ENCODE data around the gene SNX30.

SNX30 gene

GRCh38 chr9:112819635-112820496 is 69.3 kb downstream of the SNX30 start:
- no peaks in the 10 kb centered on the region for H3K4me1 Mint-ChIP-seq
- no peak overlapping the region for H3K27ac Mint-ChIP-seq
- H3K4me3 Mint-ChIP-seq: no peak overlapping the region
- H3K27me3 Mint-ChIP-seq: no peaks in the 10 kb centered on the region
- DNase-seq (no peak), ATAC-seq (no peak)
- H3K9me3 Mint-ChIP-seq: no peaks in the 10 kb centered on the region

DNA sequence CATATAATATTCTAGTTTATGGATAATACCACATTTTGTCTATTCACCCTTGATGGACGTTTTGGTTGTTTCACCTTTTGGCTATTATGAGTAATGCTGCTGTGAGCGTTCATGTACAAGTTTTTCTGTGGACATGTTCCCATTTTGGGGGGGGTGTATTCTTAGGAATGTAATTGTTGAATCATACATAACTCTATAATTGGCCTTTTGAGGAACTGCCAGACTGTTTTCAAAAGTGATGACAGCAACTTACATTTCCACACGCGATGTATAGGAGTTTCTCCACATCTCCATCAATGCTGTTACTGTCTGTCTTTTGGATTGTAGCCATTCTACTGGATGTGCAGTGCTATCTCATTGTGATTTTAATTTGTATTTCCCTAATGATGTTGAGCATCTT is 70.3 kb downstream of the SNX30 start:
- no peaks in the 10 kb centered on the region for H3K4me1 Mint-ChIP-seq
- ATAC-seq (no peak), DNase-seq (no peak)
- no peaks in the 10 kb centered on the region for H3K9me3 Mint-ChIP-seq
- no peak overlapping the region for H3K4me3 Mint-ChIP-seq
- H3K27me3 Mint-ChIP-seq: no peaks in the 10 kb centered on the region
- H3K27ac Mint-ChIP-seq: no peak overlapping the region

DNA sequence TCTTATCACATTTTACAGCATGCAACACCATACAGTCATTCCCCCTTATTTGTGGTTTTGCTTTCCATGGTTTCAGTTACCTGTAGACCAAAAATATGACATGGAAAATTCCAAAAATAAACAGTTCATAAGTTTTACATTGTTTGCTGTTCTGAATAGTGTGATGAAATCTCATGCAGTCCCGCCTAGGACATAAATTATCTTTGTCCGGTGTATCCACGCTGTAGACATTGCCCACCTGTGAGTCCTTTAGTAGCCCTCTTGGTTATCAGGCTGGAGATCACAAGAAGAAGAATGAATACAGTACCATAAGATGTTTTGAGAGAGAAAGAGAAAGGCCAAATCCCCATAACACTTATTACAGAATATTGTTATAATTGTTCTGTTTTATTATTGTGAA is 72.1 kb downstream of the SNX30 start:
- no peak overlapping the region for H3K27ac Mint-ChIP-seq

GRCh38 chr9:112823257-112823656 is 72.7 kb downstream of the SNX30 start:
- no peaks in the 10 kb centered on the region for H3K9me3 Mint-ChIP-seq
- H3K4me3 Mint-ChIP-seq: no peak overlapping the region
- no peaks in the 10 kb centered on the region for H3K4me1 Mint-ChIP-seq
- no peak overlapping the region for H3K27ac Mint-ChIP-seq
- DNase-seq (no peak), ATAC-seq (no peak)
- no peaks in the 10 kb centered on the region for H3K27me3 Mint-ChIP-seq

More for the DNA sequence above, 72.1 kb downstream of the SNX30 start:
- DNase-seq (no peak), ATAC-seq (no peak)
- Mint-ChIP-seq H3K9me3 (no peaks in the 10 kb centered on the region), H3K4me3 (no peak overlapping the region), H3K4me1 (no peaks in the 10 kb centered on the region), H3K27me3 (no peaks in the 10 kb centered on the region)

- no peak overlapping the region for H3K4me3 Mint-ChIP-seq
- DNase-seq (no peak), ATAC-seq (no peak)
- no peak overlapping the region for H3K27ac Mint-ChIP-seq
- H3K4me1 Mint-ChIP-seq: no peaks in the 10 kb centered on the region
- no peaks in the 10 kb centered on the region for H3K9me3 Mint-ChIP-seq
- H3K27me3 Mint-ChIP-seq: no peaks in the 10 kb centered on the region
Measured at GRCh38 chr9:112831281-112831851, 80.8 kb downstream of the SNX30 start.

DNA sequence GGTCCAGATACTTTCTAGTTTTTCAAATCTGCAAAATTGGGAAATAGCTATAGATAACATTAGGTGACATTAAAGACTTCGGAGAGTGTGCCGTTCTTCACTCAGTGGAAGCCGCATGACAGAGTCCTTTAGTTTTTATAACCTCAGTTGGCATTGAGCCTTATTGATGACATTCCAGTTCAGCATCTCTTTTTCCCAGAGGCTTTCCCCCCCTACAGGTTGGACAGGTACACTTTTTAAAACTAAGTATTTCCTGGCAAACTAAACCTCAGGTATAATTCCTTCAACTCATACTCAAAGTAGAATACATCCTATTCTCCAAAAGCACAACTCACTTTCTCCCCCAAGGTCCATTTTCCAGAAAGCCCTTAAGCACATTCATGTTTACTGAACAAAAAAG is 81.4 kb downstream of the SNX30 start:
- Mint-ChIP-seq H3K27ac (peak overlapping the region in 1 of 2 donors; percentile 49), H3K9me3 (no peaks in the 10 kb centered on the region), H3K4me3 (no peak overlapping the region), H3K4me1 (no peaks in the 10 kb centered on the region), H3K27me3 (no peaks in the 10 kb centered on the region)
- ATAC-seq (no peak), DNase-seq (no peak)

- Mint-ChIP-seq H3K27me3 (no peaks in the 10 kb centered on the region), H3K27ac (no peak overlapping the region), H3K4me1 (no peaks in the 10 kb centered on the region), H3K4me3 (no peak overlapping the region), H3K9me3 (no peaks in the 10 kb centered on the region)
- ATAC-seq: no peak
- DNase-seq: no peak
Measured at GRCh38 chr9:112833081-112833480, 82.5 kb downstream of the SNX30 start.

- H3K4me1 Mint-ChIP-seq: no peaks in the 10 kb centered on the region
- H3K27ac Mint-ChIP-seq: no peak overlapping the region
- ATAC-seq: no peak
- no peaks in the 10 kb centered on the region for H3K27me3 Mint-ChIP-seq
- no peaks in the 10 kb centered on the region for H3K9me3 Mint-ChIP-seq
- no peak for DNase-seq
- no peak overlapping the region for H3K4me3 Mint-ChIP-seq
Measured at GRCh38 chr9:112836394-112836793, 85.8 kb downstream of the SNX30 start.

DNA sequence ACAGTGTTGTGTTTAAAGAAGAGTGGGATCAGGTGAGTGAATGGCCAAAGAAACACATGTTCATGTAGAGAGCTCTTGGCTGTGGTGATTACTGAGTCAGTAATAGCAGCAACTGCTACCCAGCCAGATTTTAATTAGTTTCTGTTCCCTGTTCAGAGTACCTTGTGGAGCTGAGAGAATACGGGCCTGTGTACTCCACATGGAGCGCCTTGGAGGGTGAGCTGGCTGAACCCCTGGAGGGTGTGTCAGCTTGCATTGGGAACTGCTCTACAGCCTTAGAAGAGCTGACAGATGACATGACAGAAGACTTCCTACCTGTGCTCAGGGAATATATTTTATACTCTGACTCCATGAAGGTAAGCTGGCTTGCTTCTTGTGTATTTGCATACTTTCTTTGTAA is 87.8 kb downstream of the SNX30 start:
- H3K27ac Mint-ChIP-seq: no peak overlapping the region
- no peaks in the 10 kb centered on the region for H3K4me1 Mint-ChIP-seq
- H3K27me3 Mint-ChIP-seq: no peaks in the 10 kb centered on the region
- DNase-seq (no peak), ATAC-seq (no peak)
- H3K9me3 Mint-ChIP-seq: no peaks in the 10 kb centered on the region
- no peak overlapping the region for H3K4me3 Mint-ChIP-seq

- no peak for ATAC-seq
- Mint-ChIP-seq H3K4me3 (no peak overlapping the region), H3K27ac (no peak overlapping the region), H3K9me3 (no peaks in the 10 kb centered on the region), H3K27me3 (no peaks in the 10 kb centered on the region), H3K4me1 (peaks cover 4% of the 10 kb centered on the region)
- no peak for DNase-seq
Measured at GRCh38 chr9:112839331-112839730, 88.8 kb downstream of the SNX30 start.

DNA sequence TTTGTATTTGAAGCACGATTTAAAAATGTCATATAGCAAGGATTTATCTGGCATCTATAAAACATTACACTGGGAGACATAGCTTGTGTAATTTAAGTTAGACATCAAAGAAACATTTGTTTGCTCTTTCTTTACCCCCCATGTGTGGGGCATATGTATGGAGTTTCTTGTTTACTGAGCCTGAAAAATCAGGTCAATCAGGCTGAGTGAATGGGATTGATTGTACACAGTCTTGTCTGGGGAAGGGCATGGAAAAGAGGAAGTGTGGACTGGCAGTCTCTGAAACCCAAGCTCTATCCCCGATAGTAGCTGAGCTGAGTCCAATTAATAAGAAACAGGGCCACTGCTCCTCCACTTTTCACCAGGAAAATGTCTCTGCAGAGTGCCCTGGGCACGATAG is 90.7 kb downstream of the SNX30 start:
- H3K9me3 Mint-ChIP-seq: no peaks in the 10 kb centered on the region
- H3K27me3 Mint-ChIP-seq: no peaks in the 10 kb centered on the region
- no peak overlapping the region for H3K4me3 Mint-ChIP-seq
- no peak overlapping the region for H3K27ac Mint-ChIP-seq
- peaks cover 19% of the 10 kb centered on the region for H3K4me1 Mint-ChIP-seq
- ATAC-seq (no peak), DNase-seq (no peak)

DNA sequence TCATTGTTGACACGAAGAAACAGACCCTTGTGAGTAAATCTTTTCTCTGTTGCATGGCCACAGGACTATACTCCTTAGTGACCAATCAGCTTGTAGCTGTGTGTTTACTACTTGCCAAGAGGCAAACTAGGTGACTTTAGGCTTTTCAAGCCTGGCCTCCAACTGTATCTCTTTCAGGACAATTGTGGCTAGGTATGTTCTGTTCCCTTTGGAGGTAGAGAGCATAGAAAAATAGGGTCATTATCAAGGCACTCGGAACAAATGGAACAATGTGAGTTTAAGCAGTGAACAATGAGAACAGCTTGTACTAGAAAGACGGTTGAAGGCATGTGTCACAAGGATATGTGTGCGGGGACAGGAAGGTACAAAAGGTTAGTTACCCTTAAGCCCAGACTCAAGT is 92.0 kb downstream of the SNX30 start:
- H3K27ac Mint-ChIP-seq: no peak overlapping the region
- DNase-seq (no peak), ATAC-seq (no peak)
- no peak overlapping the region for H3K4me3 Mint-ChIP-seq
- H3K4me1 Mint-ChIP-seq: peaks cover 19% of the 10 kb centered on the region
- no peaks in the 10 kb centered on the region for H3K27me3 Mint-ChIP-seq
- no peaks in the 10 kb centered on the region for H3K9me3 Mint-ChIP-seq

DNA sequence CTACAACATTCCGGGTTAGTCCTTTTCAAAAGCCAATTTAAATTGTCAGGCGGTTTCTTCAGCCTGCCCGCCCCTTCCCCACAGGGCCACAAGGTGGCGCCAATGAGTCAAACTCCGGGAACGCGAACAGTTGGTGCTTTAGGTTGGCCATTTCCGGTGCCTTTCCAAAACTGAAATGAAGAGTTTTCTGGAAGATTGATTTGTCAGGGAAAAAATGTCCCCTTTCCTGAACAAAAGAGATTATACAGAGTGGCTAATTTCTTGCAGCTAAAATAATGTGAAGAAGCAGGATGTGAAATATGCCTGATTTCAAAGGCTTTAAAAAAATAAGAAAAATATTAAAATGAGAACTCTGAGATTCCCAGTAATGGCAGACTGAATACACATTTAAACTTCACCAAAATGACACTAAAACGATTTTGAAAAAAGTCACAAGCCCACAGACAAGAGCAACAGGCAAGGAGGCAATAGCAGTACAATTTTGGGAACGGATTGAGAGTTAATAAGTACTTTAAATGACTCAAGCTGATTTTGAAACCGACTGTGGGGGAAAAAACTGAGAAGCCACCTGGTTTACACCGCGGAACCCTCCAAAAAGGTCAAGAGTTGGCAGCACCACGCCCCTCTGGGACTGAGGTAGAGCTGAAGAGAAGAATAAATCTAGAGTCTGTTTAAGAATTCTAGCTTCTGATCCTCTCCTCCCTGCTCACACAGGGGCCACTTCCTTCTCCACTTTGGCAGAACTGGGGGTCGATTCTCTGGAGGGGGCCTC is 94.4 kb downstream of the SNX30 start:
- ATAC-seq: peak; percentile 63
- H3K27me3 Mint-ChIP-seq: no peaks in the 10 kb centered on the region
- DNase-seq: peak; percentile 69 to 71
- peaks cover 25% of the 10 kb centered on the region for H3K4me1 Mint-ChIP-seq
- H3K9me3 Mint-ChIP-seq: no peaks in the 10 kb centered on the region
- no peak overlapping the region for H3K27ac Mint-ChIP-seq
- H3K4me3 Mint-ChIP-seq: peak overlapping the region; percentile 17 to 39

GRCh38 chr9:112846528-112847488 is 96.2 kb downstream of the SNX30 start:
- Mint-ChIP-seq H3K27me3 (no peaks in the 10 kb centered on the region), H3K9me3 (no peaks in the 10 kb centered on the region), H3K4me1 (peaks cover 25% of the 10 kb centered on the region), H3K4me3 (no peak overlapping the region), H3K27ac (no peak overlapping the region)
- DNase-seq (no peak), ATAC-seq (no peak)
